GM21528 (cell line): Measurements from ENCODE around the gene CERS6.
"Not testable (repeated sequence)": the region's sequence is repeated elsewhere in the genome, so short reads cannot be mapped to it uniquely, and the experiment has no call there.

Source experiments
- ATAC-seq: cut with Tn5 transposase; IDR thresholded peaks from one replicate; pipeline ENCODE4 v1.9.1; 2021; ENCODE audit warnings: mild to moderate bottlenecking, moderate library complexity; ENCODE audit not compliant: unreplicated experiment, low FRiP score

The CERS6 gene

GRCh38 chr2:168787098-168787781 is 331.2 kb downstream of the CERS6 start:
- no peak for ATAC-seq

- no peak for ATAC-seq
Measured at GRCh38 chr2:168787782-168788376, 331.8 kb downstream of the CERS6 start.

GRCh38 chr2:168789776-168790175 is 333.7 kb downstream of the CERS6 start:
- no peak for ATAC-seq

GRCh38 chr2:168790226-168790902 is 334.3 kb downstream of the CERS6 start:
- ATAC-seq, result no peak

GRCh38 chr2:168791140-168791539 is 335.1 kb downstream of the CERS6 start:
- ATAC-seq, result not testable (repeated sequence)

- no peak for ATAC-seq
Measured at GRCh38 chr2:168793596-168793995, 337.5 kb downstream of the CERS6 start.

GRCh38 chr2:168794968-168795367 is 338.9 kb downstream of the CERS6 start:
- ATAC-seq, result no peak

GRCh38 chr2:168796090-168796577 is 340.1 kb downstream of the CERS6 start:
- ATAC-seq, result no peak

- no peak for ATAC-seq
Measured at GRCh38 chr2:168796583-168797285, 340.7 kb downstream of the CERS6 start.

GRCh38 chr2:168797286-168797655 is 341.2 kb downstream of the CERS6 start:
- ATAC-seq, result no peak

- ATAC-seq, result no peak
Measured at GRCh38 chr2:168798076-168798887, 342.2 kb downstream of the CERS6 start.

- ATAC-seq, result no peak
Measured at GRCh38 chr2:168798888-168799410, 342.9 kb downstream of the CERS6 start.

GRCh38 chr2:168801471-168801870 is 345.4 kb downstream of the CERS6 start:
- ATAC-seq, result no peak

- no peak for ATAC-seq
Measured at GRCh38 chr2:168801961-168802858, 346.1 kb downstream of the CERS6 start, which contains the start of gene NOSTRIN. TSS of gene NOSTRIN (plus strand) at chr2:168802637. CDS start at chr2:168802647, 10 bp downstream.

- no peak for ATAC-seq
Measured at GRCh38 chr2:168802859-168803725, 347.0 kb downstream of the CERS6 start.

- no peak for ATAC-seq
Measured at GRCh38 chr2:168804214-168804613, 348.1 kb downstream of the CERS6 start.

GRCh38 chr2:168805615-168806014 is 349.5 kb downstream of the CERS6 start:
- ATAC-seq, result no peak

- no peak for ATAC-seq
Measured at GRCh38 chr2:168809537-168809936, 353.5 kb downstream of the CERS6 start.
